Measurements from ENCODE around the gene C6orf163.
"Not testable (repeated sequence)": the region's sequence is repeated elsewhere in the genome, so short reads cannot be mapped to it uniquely, and the experiment has no call there.

The C6orf163 gene

GRCh38 chr6:87344731-87345130 lies at the start of gene C6orf163:
C6orf163 (plus strand) TSS chr6:87344813; CDS start chr6:87345100, 287 bp downstream.
- no peaks in the 10 kb centered on the region for H3K9me3 Mint-ChIP-seq
- H3K4me1 Mint-ChIP-seq (ENCODE audit: low read depth), result no peaks in the 10 kb centered on the region
- no peaks in the 10 kb centered on the region for H3K36me3 Mint-ChIP-seq (ENCODE audit: low read depth)
- H3K27me3 Mint-ChIP-seq, result no peaks in the 10 kb centered on the region
- intact Hi-C loops (cut with micrococcal nuclease), result no loop called here
- no peak within 1 kb of the TSS for H3K4me3 Mint-ChIP-seq
- H3K27ac Mint-ChIP-seq, result no peak within 1 kb of the TSS

- peaks cover 6% of the 10 kb centered on the region for H3K27me3 Mint-ChIP-seq
- no peaks in the 10 kb centered on the region for H3K9me3 Mint-ChIP-seq
- no peaks in the 10 kb centered on the region for H3K36me3 Mint-ChIP-seq (ENCODE audit: low read depth)
- H3K4me3 Mint-ChIP-seq, result no peak overlapping the region
- H3K4me1 Mint-ChIP-seq (ENCODE audit: low read depth), result no peaks in the 10 kb centered on the region
- H3K27ac Mint-ChIP-seq, result no peak overlapping the region
- intact Hi-C loops (cut with micrococcal nuclease), result no loop called here
Measured at GRCh38 chr6:87297119-87297518, 47.5 kb upstream of the C6orf163 start.

GRCh38 chr6:87301277-87301676 lies 43.3 kb upstream of the C6orf163 start:
- H3K27ac Mint-ChIP-seq; H3K4me1 Mint-ChIP-seq (ENCODE audit: low read depth); intact Hi-C loops (cut with micrococcal nuclease); H3K27me3 Mint-ChIP-seq; H3K9me3 Mint-ChIP-seq; H3K36me3 Mint-ChIP-seq (ENCODE audit: low read depth); H3K4me3 Mint-ChIP-seq: not testable (repeated sequence)

DNA sequence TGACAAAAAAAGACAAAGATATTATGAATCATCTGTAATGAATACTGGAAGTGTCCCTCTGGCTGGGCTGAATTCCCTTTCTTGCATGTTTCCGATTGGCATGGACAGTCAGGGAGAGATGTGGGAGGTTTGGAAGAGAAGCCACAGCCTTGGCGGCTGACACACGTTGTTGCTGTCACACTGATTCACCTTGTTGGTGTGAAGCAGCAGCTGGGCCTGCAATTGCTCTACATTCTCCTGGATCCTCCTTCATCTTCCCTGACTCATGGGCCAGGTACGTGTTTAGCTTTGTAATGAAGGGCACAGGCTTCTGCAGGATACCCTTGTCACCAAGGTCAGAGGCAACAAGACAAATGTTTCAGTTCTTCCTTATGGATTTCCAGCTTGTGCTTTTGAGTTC lies 35.6 kb upstream of the C6orf163 start:
- intact Hi-C loops (cut with micrococcal nuclease), result no loop called here
- Mint-ChIP-seq H3K9me3 (no peaks in the 10 kb centered on the region), H3K4me1 (ENCODE audit: low read depth) (no peaks in the 10 kb centered on the region), H3K36me3 (ENCODE audit: low read depth) (no peaks in the 10 kb centered on the region), H3K4me3 (no peak overlapping the region), H3K27ac (no peak overlapping the region), H3K27me3 (peaks cover 4% of the 10 kb centered on the region)

DNA sequence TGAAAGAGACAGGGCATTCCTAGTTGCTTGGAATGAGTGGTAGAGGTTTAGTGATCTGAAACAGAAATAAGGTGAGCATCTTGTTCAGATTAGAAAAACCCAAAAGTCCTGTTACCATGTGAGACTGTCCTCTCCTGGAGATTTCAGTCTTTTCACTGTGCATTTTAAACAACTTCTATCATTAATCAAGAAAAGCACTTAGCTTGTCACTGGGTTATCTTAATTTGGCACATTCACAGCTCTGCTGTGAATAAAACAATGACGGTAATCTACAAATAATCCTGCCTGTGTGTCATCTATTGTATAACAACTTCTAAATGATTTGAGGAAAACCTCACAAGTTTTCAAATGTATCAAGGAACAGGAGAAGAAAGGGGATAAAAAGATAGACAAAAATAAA lies 31.8 kb upstream of the C6orf163 start:
- Mint-ChIP-seq H3K4me1 (ENCODE audit: low read depth) (no peaks in the 10 kb centered on the region), H3K4me3 (no peak overlapping the region), H3K9me3 (no peaks in the 10 kb centered on the region), H3K27me3 (peaks cover 4% of the 10 kb centered on the region), H3K36me3 (ENCODE audit: low read depth) (no peaks in the 10 kb centered on the region), H3K27ac (no peak overlapping the region)
- intact Hi-C loops (cut with micrococcal nuclease), result no loop called here

DNA sequence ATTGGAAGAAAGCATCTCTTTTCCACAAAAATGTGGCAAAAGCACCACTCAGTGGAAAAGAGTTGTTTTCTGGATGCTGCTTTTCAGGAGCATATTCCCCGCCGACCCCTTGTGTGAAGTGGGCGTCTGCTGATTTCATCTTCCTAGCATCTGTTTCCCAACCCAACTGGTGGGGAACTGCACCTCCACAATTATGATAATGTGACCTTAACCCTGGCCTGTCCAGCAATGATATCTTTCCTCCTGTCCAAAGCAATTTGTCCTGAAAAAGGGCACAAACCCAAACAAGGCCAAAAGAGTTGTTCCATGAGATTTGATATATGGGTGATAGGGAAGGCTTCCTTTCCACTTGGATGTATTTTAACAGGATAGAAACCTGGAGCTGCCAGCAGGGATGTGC lies 29.5 kb upstream of the C6orf163 start:
- intact Hi-C loops (cut with micrococcal nuclease), result no loop called here
- Mint-ChIP-seq H3K4me1 (ENCODE audit: low read depth) (no peaks in the 10 kb centered on the region), H3K9me3 (no peaks in the 10 kb centered on the region), H3K4me3 (no peak overlapping the region), H3K27me3 (peaks cover 4% of the 10 kb centered on the region), H3K36me3 (ENCODE audit: low read depth) (no peaks in the 10 kb centered on the region), H3K27ac (no peak overlapping the region)

- Mint-ChIP-seq H3K36me3 (ENCODE audit: low read depth) (peaks cover 7% of the 10 kb centered on the region), H3K4me3 (no peak overlapping the region), H3K27me3 (peaks cover 3% of the 10 kb centered on the region), H3K4me1 (ENCODE audit: low read depth) (peaks cover 10% of the 10 kb centered on the region), H3K9me3 (peaks cover 5% of the 10 kb centered on the region), H3K27ac (no peak overlapping the region)
- intact Hi-C loops (cut with micrococcal nuclease), result no loop called here
Measured at GRCh38 chr6:87319271-87319987, 25.2 kb upstream of the C6orf163 start.

GRCh38 chr6:87322304-87323212 lies 22.1 kb upstream of the C6orf163 start, which contains the start of gene SMIM8:
SMIM8 (plus strand) TSS chr6:87322588; CDS start chr6:87337032, 14,444 bp downstream.
- intact Hi-C loops (cut with micrococcal nuclease), result loop anchor here (2.0 kb wide), 1 partner anchor 150 kb away; the partner anchor contains the start of gene SLC35A1
- Mint-ChIP-seq H3K4me3 (peak within 1 kb of the TSS; percentile 99), H3K36me3 (ENCODE audit: low read depth) (peaks cover 14% of the 10 kb centered on the region), H3K27me3 (peaks cover 3% of the 10 kb centered on the region), H3K4me1 (ENCODE audit: low read depth) (peaks cover 13% of the 10 kb centered on the region), H3K9me3 (peaks cover 15% of the 10 kb centered on the region), H3K27ac (peak within 1 kb of the TSS; percentile 90)

DNA sequence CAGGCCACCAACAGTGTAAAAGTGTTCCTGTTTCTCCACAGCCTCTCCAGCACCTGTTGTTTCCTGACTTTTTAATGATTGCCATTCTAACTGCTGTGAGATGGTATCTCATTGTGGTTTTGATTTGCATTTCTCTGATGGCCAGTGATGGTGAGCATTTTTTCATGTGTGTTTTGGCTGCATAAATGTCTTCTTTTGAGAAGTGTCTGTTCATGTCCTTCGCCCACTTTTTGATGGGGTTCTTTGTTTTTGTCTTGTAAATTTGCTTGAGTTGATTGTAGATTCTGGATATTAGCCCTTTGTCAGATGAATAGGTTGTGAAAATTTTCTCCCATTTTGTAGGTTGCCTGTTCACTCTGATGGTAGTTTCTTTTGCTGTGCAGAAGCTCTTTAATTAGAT lies 20.7 kb upstream of the C6orf163 start:
- not testable (repeated sequence) for H3K27ac Mint-ChIP-seq, H3K4me3 Mint-ChIP-seq, H3K27me3 Mint-ChIP-seq
- Mint-ChIP-seq H3K9me3 (peaks cover 15% of the 10 kb centered on the region), H3K4me1 (ENCODE audit: low read depth) (peaks cover 13% of the 10 kb centered on the region), H3K36me3 (ENCODE audit: low read depth) (peaks cover 16% of the 10 kb centered on the region)
- intact Hi-C loops (cut with micrococcal nuclease), result loop anchor here (2.0 kb wide), 1 partner anchor 149 kb away; the partner anchor contains the start of gene SLC35A1

DNA sequence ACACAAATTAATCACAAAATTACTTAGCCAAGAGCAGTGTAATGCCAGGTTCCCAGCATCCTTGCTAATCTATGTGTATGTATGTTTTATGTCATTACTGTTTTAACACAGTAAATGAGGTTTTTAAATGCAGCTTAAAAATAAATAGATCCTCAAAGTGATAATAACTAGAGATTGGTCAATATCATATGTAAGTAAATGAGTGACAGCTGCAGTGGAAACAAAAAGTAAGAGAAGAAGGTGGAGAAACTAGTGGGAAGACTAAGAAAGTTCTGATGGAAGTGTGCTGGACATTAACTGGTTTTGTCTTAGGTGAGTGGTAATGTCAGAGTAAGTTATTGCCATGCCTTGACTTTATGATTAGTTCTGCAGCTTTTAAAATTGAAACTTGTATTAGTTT lies 13.7 kb upstream of the C6orf163 start:
- H3K4me3 Mint-ChIP-seq, result no peak overlapping the region
- no peaks in the 10 kb centered on the region for H3K27me3 Mint-ChIP-seq
- intact Hi-C loops (cut with micrococcal nuclease), result no loop called here
- no peak overlapping the region for H3K27ac Mint-ChIP-seq
- peaks cover 15% of the 10 kb centered on the region for H3K4me1 Mint-ChIP-seq (ENCODE audit: low read depth)
- H3K36me3 Mint-ChIP-seq (ENCODE audit: low read depth), result peaks cover 12% of the 10 kb centered on the region
- H3K9me3 Mint-ChIP-seq, result peaks cover 6% of the 10 kb centered on the region

DNA sequence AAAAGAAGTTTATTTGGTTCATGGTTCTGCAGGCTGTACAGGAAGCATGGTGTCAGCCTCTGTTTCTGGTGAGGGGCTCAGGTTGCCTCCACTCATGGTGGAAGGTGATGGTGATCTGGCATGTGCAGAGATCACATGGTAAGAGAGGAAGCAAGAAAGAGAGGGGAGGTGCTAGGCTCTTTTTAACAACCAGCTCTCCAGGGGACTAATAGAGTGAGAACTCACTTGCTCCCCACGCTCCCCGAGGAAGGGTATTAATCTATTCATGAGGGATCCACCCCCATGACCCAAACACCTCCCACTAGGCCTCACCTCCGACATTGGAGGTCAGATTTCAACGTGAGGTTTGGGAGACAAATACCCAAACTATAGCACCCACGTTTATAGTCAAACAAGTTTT lies 11.6 kb upstream of the C6orf163 start:
- Mint-ChIP-seq H3K4me3 (no peak overlapping the region), H3K27ac (no peak overlapping the region), H3K4me1 (ENCODE audit: low read depth) (peaks cover 15% of the 10 kb centered on the region), H3K36me3 (ENCODE audit: low read depth) (peaks cover 10% of the 10 kb centered on the region), H3K27me3 (no peaks in the 10 kb centered on the region), H3K9me3 (no peaks in the 10 kb centered on the region)
- intact Hi-C loops (cut with micrococcal nuclease), result no loop called here

- Mint-ChIP-seq H3K4me1 (ENCODE audit: low read depth) (peaks cover 15% of the 10 kb centered on the region), H3K27ac (no peak overlapping the region), H3K36me3 (ENCODE audit: low read depth) (peaks cover 13% of the 10 kb centered on the region), H3K4me3 (no peak overlapping the region), H3K27me3 (no peaks in the 10 kb centered on the region), H3K9me3 (no peaks in the 10 kb centered on the region)
- intact Hi-C loops (cut with micrococcal nuclease), result no loop called here
Measured at GRCh38 chr6:87333591-87334181, 10.9 kb upstream of the C6orf163 start.

- no peak overlapping the region for H3K4me3 Mint-ChIP-seq
- H3K4me1 Mint-ChIP-seq (ENCODE audit: low read depth), result peaks cover 15% of the 10 kb centered on the region
- no peaks in the 10 kb centered on the region for H3K9me3 Mint-ChIP-seq
- H3K36me3 Mint-ChIP-seq (ENCODE audit: low read depth), result peaks cover 6% of the 10 kb centered on the region
- intact Hi-C loops (cut with micrococcal nuclease), result no loop called here
- H3K27ac Mint-ChIP-seq, result no peak overlapping the region
- no peaks in the 10 kb centered on the region for H3K27me3 Mint-ChIP-seq
Measured at GRCh38 chr6:87334683-87335082, 9.9 kb upstream of the C6orf163 start.

- Mint-ChIP-seq H3K9me3 (no peaks in the 10 kb centered on the region), H3K4me1 (ENCODE audit: low read depth) (peaks cover 15% of the 10 kb centered on the region), H3K27ac (no peak overlapping the region), H3K4me3 (no peak overlapping the region), H3K36me3 (ENCODE audit: low read depth) (peaks cover 6% of the 10 kb centered on the region), H3K27me3 (no peaks in the 10 kb centered on the region)
- intact Hi-C loops (cut with micrococcal nuclease), result no loop called here
Measured at GRCh38 chr6:87336367-87336766, 8.2 kb upstream of the C6orf163 start.
